H7 (cell line): Measurements from ENCODE around the gene TRAPPC3. TPM values are rescaled to one million over a fixed set of nuclear protein-coding genes. Genes with fewer than 3 reads are reported as not detected.

Experiments
- DNase-seq: peaks from one replicate; pipeline ENCODE4 v3.0.0; 2012
- H3K27me3 ChIP-seq: 2 replicates; pipeline ENCODE4 v1.6.0; 2011; ENCODE audit warnings: mild to moderate bottlenecking, low read length; ENCODE audit not compliant: control insufficient read depth, insufficient read depth
- H3K36me3 ChIP-seq: replicated peaks from 2 replicates; pipeline ENCODE4 v1.5.1; 2011; ENCODE audit warnings: low read length; ENCODE audit not compliant: control insufficient read depth, insufficient read depth
- H3K4me3 ChIP-seq: 2 replicates; pipeline ENCODE4 v1.5.1; 2011; ENCODE audit warnings: low read depth, mild to moderate bottlenecking, control low read depth, low read length, moderate library complexity; ENCODE audit not compliant: insufficient read depth
- total RNA-seq: library from RNA; depleted of rRNA; stranded (reverse); fragments of >200 nt; shearing (Covaris generic); gene quantifications from 2 replicates; pipeline ENCODE4 v1.2.3, GENCODE V29; 2014

Gene TRAPPC3
- total RNA-seq, 1 experiment from 2014 or later = 97.3 TPM

DNA sequence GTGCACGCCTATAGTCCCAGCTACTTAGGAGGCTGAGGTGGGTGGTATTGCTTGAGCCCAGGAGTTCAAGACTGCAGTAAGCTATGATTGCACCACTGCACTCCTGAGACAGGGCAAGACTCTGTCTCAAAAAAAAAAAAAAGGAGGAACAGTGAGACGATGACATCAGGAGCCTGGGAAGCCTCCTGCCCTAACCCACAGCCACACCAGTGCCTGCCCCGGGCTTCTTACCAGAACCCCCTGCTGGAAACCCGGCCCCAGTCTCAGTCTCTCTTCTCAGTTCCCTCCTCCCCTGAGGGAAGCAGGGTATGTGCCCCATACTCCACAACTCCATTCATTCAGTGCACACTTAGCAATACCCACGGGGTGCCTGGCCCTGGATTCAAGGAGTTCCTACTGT, 33.4 kb downstream of the TRAPPC3 start:
- H3K27me3 ChIP-seq = no peaks in the 10 kb centered on the region; the same call in 1 of the 2 replicates
- no peak overlapping the region for H3K4me3 ChIP-seq
- no peaks in the 10 kb centered on the region for H3K36me3 ChIP-seq
- DNase-seq = peak; percentile 52

DNA sequence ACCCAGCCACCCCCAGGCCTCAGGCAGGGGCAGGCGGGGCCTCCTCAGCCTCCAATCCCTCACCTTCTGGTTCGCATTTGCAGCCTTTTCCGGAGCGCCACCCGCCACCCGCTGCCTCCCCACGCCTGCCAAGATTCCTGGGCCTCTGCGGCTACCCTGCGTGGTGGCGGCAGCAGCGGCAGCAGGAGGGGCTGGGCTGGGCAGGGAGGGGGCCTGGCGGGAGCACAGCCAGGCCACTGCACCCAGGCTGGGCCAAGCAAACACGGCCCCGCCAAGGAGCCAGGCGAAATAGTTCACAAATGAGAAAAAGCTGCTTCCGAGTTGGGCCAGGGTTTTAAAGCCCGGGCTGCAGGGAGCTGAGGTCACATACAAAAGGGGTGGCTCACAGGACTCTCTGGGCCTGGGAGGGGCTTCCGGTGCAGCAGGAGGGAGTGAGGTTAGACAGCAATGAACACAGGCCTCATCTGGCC, 34.1 kb downstream of the TRAPPC3 start:
- Histone ChIP-seq H3K27me3 (no peaks in the 10 kb centered on the region; the same call in 1 of the 2 replicates), H3K4me3 (no peak overlapping the region), H3K36me3 (no peaks in the 10 kb centered on the region)
- DNase-seq = peak; percentile 80

- DNase-seq = peak; percentile 58
- no peaks in the 10 kb centered on the region for H3K36me3 ChIP-seq
- H3K4me3 ChIP-seq = no peak overlapping the region
- no peaks in the 10 kb centered on the region; the same call in 1 of the 2 replicates for H3K27me3 ChIP-seq
Measured at GRCh38 chr1:36114371-36114770, 34.9 kb downstream of the TRAPPC3 start.

- Histone ChIP-seq H3K27me3 (no peaks in the 10 kb centered on the region; the same call in 1 of the 2 replicates), H3K36me3 (no peaks in the 10 kb centered on the region), H3K4me3 (no peak overlapping the region)
- peak; percentile 52 for DNase-seq
Measured at GRCh38 chr1:36112823-36113222, 36.5 kb downstream of the TRAPPC3 start.

DNA sequence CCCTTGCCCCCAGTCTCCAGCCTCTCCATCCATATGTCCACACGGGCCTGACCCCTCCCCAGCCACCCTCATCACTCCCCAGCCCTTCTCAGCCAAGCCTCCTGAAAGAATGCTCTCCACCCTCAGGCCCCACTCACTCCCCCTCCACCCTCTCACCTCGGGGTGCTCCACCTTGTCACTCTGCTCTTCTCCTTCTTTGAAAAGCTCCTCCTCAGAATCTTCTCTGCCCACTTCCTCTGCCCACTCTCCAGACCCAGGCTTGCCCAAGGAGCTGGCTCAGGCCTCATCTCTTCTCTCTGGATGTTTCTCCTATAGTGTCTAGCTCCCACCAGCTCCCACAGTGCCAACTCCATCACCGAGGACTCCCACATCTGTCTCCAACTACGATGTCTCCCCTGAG, 38.1 kb downstream of the TRAPPC3 start:
- no peaks in the 10 kb centered on the region for H3K36me3 ChIP-seq
- no peaks in the 10 kb centered on the region; the same call in 1 of the 2 replicates for H3K27me3 ChIP-seq
- DNase-seq = no peak
- H3K4me3 ChIP-seq = no peak overlapping the region

- Histone ChIP-seq H3K4me3 (no peak overlapping the region), H3K27me3 (no peaks in the 10 kb centered on the region; the same call in 1 of the 2 replicates), H3K36me3 (no peaks in the 10 kb centered on the region)
- DNase-seq = peak; percentile 53
Measured at GRCh38 chr1:36109041-36109679, 40.1 kb downstream of the TRAPPC3 start.

GRCh38 chr1:36108314-36108713, 41.0 kb downstream of the TRAPPC3 start:
- no peaks in the 10 kb centered on the region for H3K36me3 ChIP-seq
- no peaks in the 10 kb centered on the region; the same call in 1 of the 2 replicates for H3K27me3 ChIP-seq
- no peak overlapping the region for H3K4me3 ChIP-seq

GRCh38 chr1:36107394-36107793, 41.9 kb downstream of the TRAPPC3 start:
- Histone ChIP-seq H3K4me3 (no peak overlapping the region), H3K36me3 (no peaks in the 10 kb centered on the region), H3K27me3 (no peaks in the 10 kb centered on the region)
- DNase-seq = peak; percentile 43

More at GRCh38 chr1:36108314-36108713, 41.0 kb downstream of the TRAPPC3 start:
- DNase-seq = peak; percentile 46

- H3K4me3 ChIP-seq = no peak overlapping the region
- H3K27me3 ChIP-seq = no peaks in the 10 kb centered on the region
- H3K36me3 ChIP-seq = no peaks in the 10 kb centered on the region
- peak; percentile 49 for DNase-seq
Measured at GRCh38 chr1:36106269-36106668, 43.0 kb downstream of the TRAPPC3 start.

DNA sequence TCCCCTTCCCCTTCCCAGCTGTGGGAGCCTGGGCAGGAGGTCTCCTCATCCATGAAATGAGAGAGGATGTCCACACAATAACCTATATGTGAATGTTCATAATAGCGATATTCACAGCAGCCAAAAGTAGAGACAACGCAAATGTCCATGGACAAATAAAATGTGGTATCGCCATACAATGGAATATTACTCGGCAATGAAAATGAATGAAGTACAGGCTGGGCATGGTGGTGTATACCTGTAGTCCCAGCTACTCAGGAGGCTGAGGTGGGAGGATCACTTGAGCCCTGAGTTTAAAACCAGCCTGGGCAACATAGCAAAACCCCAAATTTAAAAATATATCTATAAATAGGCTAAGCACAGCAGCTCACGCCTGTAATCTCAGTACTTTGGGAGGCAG, 47.7 kb downstream of the TRAPPC3 start:
- Histone ChIP-seq H3K27me3 (no peaks in the 10 kb centered on the region), H3K4me3 (no peak overlapping the region), H3K36me3 (no peaks in the 10 kb centered on the region)
- no peak for DNase-seq

DNA sequence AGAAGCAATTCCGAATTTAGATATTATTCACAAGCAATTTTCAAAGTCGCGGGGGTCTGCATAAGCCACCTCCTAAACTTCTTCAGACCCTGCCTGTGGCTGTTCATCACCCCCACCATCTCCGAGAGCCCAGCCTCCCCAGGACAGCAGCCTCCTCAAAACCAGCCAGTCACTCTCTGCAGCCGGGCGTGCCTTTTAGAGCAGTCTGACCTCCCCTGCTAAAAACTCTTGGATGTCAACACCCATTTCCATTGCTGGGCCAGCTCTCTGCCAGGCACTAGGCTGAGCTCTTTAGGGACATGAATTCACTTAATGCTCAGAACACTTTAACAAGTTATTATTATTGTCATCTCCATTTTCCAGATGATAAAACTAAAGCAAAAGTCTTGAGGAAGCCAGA, 48.9 kb downstream of the TRAPPC3 start:
- H3K4me3 ChIP-seq = no peak overlapping the region
- no peaks in the 10 kb centered on the region for H3K27me3 ChIP-seq
- H3K36me3 ChIP-seq = no peaks in the 10 kb centered on the region
- DNase-seq = peak; percentile 43

GRCh38 chr1:36099681-36100341, 49.5 kb downstream of the TRAPPC3 start:
- Histone ChIP-seq H3K36me3 (peaks cover 3% of the 10 kb centered on the region; the same call in 1 of the 2 replicates), H3K27me3 (no peaks in the 10 kb centered on the region)

GRCh38 chr1:36098650-36099365, 50.5 kb downstream of the TRAPPC3 start:
- peak; percentile 55 for DNase-seq
- H3K36me3 ChIP-seq = peaks cover 10% of the 10 kb centered on the region
- no peaks in the 10 kb centered on the region for H3K27me3 ChIP-seq
- H3K4me3 ChIP-seq = no peak overlapping the region

More at GRCh38 chr1:36099681-36100341, 49.5 kb downstream of the TRAPPC3 start:
- DNase-seq = peak; percentile 96
- H3K4me3 ChIP-seq = no peak overlapping the region

GRCh38 chr1:36097693-36098585, 51.3 kb downstream of the TRAPPC3 start:
- no peak overlapping the region for H3K4me3 ChIP-seq
- DNase-seq = peak; percentile 49
- H3K27me3 ChIP-seq = no peaks in the 10 kb centered on the region
- H3K36me3 ChIP-seq = peaks cover 19% of the 10 kb centered on the region
